Suppressor macrophage treated with lipopolysaccharide for 4 hours (primary cell): ENCODE measurements around the gene BTBD2.

Experiments
- DNase-seq: peaks from one replicate; pipeline ENCODE4 v3.0.0-alpha.2; 2020

The BTBD2 gene

DNA sequence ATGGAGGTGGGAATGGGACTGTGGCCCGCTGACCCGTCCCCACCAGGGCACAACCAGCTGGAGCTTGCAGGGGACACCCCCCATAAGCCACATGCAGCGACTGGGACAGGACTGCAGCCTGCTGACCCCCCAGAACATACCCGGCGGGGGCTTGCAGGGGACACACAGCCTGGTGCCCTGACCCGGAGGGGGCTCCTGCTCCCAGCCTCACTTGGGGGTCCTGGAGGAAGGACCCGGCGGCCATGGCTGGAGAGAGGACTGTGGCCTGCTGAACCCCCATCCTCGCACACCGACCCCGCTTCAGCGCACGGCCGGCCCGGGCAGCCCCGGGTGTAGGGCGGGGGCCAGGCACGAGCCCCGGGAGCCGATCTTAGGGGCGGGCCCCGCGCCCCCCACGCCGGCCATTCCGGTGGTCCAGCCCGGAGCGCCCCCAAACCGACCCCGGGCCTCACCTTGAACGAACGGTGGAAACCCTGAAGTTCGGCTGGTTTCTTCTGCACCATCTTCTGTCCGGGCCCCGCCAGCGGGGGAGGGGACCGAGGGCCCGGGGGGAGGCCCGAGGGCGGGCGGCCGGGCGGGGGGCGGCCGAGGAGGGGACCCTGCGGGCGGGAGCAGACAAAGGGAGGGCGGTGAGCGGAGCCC is 35.0 kb upstream of the BTBD2 start:
- no peak for DNase-seq

- peak; percentile 66 for DNase-seq
Observed at GRCh38 chr19:2049741-2050348, 34.3 kb upstream of the BTBD2 start.

- DNase-seq = no peak
Observed at GRCh38 chr19:2048959-2049740, 33.6 kb upstream of the BTBD2 start.

DNA sequence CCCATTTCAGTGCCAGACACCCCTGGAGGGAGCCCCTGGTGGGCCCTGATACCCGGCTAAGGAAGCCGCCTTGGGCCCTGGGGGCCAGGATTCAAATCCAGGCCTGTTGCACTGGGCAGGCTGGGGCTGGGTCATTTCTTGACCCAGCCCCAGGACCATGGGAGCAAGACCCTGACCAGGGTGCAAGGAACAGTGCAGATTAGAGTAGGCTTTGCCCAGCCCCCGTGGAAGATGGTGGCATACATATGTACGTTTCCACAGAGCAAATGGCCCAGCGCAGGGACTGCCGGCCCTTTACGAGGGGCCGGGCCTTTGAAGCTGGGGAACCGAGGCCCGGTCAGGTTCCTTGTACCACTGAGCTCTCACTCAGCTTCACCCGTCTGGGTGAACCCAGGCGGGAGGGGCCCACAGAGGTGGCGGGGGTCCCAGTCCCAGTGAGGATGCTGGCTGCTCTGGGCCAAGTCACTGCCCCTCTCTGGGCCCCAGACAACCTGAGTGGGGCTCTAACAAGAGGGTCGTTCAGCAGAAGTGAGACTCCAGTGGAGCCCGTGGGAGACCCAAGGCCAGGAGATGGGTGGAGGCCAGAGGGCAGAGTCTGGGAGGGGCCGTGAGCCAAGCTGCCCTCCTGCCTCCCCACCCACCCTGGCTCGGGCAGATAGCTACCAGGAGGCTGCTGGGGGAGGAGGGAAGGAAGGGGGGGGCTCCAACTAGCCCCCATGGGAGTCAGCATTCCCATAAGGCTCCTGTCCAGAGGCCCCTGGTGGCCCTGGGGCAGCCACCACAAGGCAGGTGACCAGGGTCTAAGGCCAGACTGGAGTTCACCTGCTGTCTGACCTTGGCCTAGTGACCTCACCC is 32.8 kb upstream of the BTBD2 start:
- no peak for DNase-seq

- peak; percentile 45 for DNase-seq
Observed at GRCh38 chr19:2047449-2048103, 32.1 kb upstream of the BTBD2 start.

GRCh38 chr19:2047076-2047448 is 31.5 kb upstream of the BTBD2 start:
- no peak for DNase-seq

DNA sequence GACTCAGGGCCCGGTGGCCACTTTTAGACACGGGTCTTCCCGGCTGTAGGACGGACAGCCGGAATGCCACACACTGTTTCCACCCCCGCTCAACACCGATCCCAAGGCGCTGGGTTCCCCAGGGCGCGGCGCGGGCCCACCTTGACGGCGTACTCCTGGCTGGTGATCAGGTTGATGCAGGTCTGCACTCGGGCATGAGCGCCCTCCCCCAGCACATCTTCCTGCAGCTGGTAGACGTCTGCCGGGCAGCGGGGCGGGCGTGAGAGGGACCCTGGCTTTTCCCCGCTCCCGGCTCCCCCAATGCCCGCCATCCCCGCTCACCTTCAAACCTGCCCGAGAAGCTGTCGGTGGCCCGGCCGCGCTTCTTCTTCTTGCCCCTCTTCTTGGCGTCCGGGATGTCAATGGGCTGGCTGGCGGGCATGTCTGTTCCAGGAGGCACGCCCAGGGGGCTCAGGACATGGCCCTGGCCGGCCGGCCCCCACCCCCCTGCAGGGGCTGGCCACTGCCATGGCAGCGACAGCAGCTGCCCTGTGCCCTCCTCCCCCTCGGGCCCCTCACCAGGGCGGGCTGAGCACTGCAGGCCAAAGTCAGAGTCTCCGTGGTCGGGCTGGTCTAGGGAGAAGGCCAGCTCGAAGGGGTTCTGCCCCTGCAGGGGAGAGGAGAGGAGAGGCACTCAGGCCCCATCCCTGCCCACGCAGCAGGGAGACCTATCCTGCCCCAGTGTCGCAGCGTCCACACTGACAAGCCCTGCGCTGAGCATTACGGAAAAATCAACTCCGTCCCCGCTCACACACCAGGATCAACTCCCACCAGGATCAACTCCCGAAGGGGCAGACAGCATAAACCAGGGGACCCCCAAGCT is 30.8 kb upstream of the BTBD2 start:
- DNase-seq = no peak

- DNase-seq = no peak
Observed at GRCh38 chr19:2045501-2046045, 30.1 kb upstream of the BTBD2 start.

DNA sequence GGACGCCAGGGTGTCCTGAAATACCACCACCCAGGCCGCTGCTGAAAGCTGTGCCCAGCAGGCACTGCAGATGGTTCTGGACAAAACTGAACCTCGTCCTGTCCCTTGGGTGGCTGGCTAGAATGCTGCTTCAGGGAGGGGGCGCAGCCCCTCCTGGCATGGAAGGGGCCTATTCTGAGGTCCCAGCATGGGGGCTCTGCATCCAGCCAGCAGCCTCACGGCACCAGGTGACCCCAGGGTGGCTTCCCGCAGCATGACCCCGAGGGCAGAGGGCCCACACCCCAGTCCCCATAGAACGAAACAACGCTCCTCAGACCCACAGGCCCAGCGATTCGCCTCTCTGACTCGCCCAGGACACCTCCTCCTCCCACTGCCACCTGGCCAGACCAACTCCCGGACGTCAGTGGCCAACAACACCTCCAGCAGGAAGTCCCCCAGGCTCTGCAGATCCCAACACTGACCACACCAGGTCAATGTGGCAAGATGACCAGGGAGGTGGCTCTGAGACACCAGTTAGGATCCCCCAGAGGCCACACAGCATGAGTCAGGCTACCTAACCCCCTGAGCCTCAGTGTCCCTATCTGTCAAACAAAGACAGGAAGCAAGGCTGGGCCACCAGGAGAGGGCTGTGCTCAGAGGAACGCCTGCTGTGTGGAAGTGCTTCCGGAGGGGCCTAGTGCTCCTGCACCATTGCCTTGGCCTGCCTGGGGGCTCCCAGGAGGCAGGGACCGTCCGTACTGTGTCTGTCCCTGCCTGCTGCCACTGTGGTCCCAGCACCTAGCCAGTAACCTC is 29.4 kb upstream of the BTBD2 start:
- no peak for DNase-seq

- DNase-seq = no peak
Observed at GRCh38 chr19:2043961-2044708, 28.6 kb upstream of the BTBD2 start.

DNA sequence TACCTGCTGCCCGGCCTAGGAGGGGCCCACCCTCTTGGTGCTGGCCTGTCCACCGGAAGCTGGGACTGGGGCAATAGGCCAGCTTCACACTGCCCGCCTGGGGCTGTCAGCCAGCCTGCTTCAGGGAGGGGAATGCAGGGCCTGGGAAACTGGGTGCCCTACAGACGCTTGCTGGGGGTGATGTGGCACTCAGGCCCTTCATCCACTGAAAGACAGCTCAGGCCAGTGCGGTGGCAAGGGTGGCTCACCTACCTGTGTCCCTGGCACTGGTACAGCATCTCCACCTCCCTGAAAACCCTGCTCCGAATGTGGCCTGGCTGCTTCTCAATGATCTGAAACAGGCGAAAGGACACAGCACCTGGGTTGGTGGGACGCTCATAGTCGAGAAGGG is 27.7 kb upstream of the BTBD2 start:
- DNase-seq = no peak

- DNase-seq = no peak
Observed at GRCh38 chr19:2042485-2043250, 27.2 kb upstream of the BTBD2 start.

DNA sequence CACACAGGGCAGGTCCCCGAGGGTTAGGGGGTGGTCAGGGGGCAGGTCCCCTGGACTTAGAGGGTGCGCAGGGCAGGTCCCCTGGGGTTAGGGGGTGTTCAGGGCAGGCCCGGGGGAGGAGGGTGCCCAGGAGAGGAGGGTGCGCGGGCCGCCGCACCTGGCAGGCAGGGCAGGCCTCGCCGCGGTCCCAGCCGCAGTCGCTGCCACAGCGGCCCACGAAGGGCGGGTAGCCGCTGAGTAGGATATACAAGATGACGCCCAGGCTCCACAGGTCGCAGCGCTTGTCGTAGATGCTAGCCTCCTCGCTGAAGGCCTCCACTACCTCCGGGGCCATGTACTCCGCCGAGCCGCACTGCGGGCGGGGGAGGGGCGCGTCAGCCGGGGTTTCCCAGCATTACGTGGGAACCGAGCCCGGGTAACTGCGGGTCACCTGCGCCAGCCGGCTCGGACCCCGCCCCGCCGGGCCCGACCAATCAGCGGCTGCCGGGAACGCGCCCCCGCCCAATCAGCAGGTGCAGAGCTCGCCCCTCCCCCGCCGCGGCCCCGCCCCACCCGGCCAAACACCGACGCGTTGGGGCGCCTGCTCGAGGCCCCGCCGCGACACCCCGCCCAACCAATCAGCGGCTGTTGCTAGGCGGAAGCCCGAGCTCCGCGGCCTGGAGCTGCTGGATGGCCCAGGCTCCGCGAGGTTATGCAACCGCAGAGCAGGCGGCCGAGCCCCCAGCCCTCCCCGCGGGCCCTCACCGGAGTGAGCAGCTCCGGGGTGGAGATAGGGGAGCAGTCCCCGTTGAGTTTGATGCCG is 26.4 kb upstream of the BTBD2 start:
- DNase-seq = peak; percentile 99

- no peak for DNase-seq
Observed at GRCh38 chr19:2041433-2041682, 25.8 kb upstream of the BTBD2 start.

DNA sequence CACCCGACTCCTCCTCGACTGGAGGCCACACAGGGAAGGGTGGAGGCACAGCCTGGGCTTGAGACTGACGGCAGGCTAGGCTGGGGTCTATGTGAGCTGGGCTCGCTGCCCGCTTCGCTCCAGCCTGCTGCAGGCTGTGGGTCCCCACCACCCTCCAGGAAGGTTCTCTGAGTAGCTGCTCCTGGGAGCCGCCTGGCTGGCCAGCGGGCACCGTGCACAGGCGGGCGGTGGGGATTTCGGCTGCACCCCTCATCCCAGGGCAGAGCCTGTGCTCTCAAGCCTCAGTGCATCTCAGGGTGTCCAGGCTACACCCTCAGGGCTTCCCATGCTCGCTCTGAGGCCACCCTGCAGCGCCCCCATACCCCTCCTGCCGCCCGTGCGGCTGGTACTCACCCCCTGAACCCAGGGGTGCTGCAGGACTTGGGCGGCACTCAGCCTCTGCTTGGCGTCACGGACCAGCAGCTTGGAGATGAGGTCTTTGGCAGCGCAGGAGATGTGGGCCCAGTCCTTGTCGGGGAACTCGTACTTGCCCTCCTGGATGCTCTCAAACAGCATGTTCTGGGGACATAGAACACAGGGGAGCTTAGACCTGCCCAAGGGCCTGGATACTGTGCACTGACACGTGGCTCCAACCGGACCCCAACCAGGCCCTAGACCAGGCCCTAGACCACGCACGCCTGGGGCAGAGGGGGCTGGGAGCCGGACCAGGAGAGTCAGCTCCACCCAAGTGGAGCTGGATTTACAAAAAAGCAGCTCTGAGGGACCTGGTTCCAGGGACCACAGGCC is 25.3 kb upstream of the BTBD2 start:
- no peak for DNase-seq

DNA sequence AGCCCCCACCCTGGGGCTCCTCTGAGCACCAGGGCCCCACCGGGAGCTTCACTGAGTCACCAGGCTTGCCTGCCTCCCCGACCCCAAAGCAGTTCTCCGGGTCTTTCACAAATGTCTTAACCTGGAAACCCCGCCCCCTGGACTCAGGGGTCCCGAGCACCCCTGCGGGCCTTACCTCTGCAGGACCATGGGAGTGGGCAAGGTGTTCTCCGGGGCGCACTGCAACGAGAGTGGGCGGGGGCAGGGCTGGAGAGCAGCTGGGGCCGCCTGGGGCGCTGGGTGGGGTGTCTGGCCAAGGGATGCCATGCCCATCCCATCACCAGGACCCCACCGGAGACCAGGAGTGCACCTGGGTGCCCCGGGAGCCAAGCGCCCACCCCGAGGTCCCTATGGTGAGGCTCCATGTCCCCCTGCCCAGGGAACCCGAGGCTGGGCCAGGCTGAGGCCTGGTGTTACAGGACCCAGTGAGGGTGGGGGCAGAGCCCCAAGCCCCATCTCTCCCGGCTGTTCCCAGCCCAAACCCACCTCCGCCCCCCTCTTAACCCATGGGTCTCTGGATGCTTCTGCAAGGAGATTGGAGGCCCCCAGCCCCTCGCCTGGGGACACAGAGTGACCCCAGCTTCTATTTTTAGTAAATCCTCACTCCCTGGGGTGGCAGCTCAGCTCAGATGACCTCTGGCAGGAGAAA is 24.6 kb upstream of the BTBD2 start:
- DNase-seq = no peak
